ENCODE measurements around the gene NUP50. TPM values are rescaled to one million over a fixed set of nuclear protein-coding genes. Genes with fewer than 3 reads are reported as not detected.

The NUP50 gene
- total RNA-seq, 1 experiment from 2014 or later = 128 TPM

- DNase-seq = no peak
- ChIA-PET POLR2A (no interaction called here), CTCF (no interaction called here)
- H3K4me3 Mint-ChIP-seq (ENCODE audit: unreplicated experiment) = no peak overlapping the region
- peaks cover 7% of the 10 kb centered on the region for H3K4me1 Mint-ChIP-seq (ENCODE audit: low read depth, unreplicated experiment)
- H3K27me3 ChIP-seq (replicated peaks; ENCODE audit: control insufficient read depth, insufficient read depth, low read length) = no peaks in the 10 kb centered on the region
- H3K4me1 ChIP-seq = no peaks in the 10 kb centered on the region
- H3K27me3 Mint-ChIP-seq (ENCODE audit: insufficient read depth, unreplicated experiment) = no peaks in the 10 kb centered on the region
- BruUV-seq (replicated peaks) = no TSS peak
- no peaks in the 10 kb centered on the region for H3K9me3 ChIP-seq
- no peaks in the 10 kb centered on the region for H3K36me3 Mint-ChIP-seq (ENCODE audit: insufficient read depth, unreplicated experiment)
- H3K4me3 ChIP-seq (ENCODE audit: low read depth, low read length) = no peak overlapping the region
- no peaks in the 10 kb centered on the region for H3K36me3 ChIP-seq (ENCODE audit: control insufficient read depth, insufficient read depth, low read length)
- no peaks in the 10 kb centered on the region for H3K9me3 Mint-ChIP-seq (ENCODE audit: unreplicated experiment)
- no peak for TF ChIP-seq CTCF (IDR thresholded peaks at IDR 0.05; ENCODE audit: insufficient read depth in 1 of 2, low read depth in 1 of 2, low read length in 1 of 2, severe bottlenecking in 1 of 2, unreplicated experiment in 1 of 2)
- H3K27ac Mint-ChIP-seq (ENCODE audit: unreplicated experiment) = no peak overlapping the region
- intact Hi-C loops (cut with micrococcal nuclease; ENCODE audit: unreplicated experiment) = no loop called here
Observed at GRCh38 chr22:45223304-45224117, 59.8 kb downstream of the NUP50 start.

GRCh38 chr22:45224331-45224730, 60.6 kb downstream of the NUP50 start:
- H3K4me3 ChIP-seq (ENCODE audit: low read depth, low read length) = no peak overlapping the region
- no peaks in the 10 kb centered on the region for H3K9me3 ChIP-seq
- no TSS peak for BruUV-seq (replicated peaks)
- no peaks in the 10 kb centered on the region for H3K9me3 Mint-ChIP-seq (ENCODE audit: unreplicated experiment)
- ChIA-PET CTCF (no interaction called here), POLR2A (no interaction called here)
- no peak for DNase-seq
- no peaks in the 10 kb centered on the region for H3K27me3 Mint-ChIP-seq (ENCODE audit: insufficient read depth, unreplicated experiment)
- H3K27ac Mint-ChIP-seq (ENCODE audit: unreplicated experiment) = no peak overlapping the region
- H3K4me1 Mint-ChIP-seq (ENCODE audit: low read depth, unreplicated experiment) = peaks cover 7% of the 10 kb centered on the region
- no peaks in the 10 kb centered on the region for H3K36me3 Mint-ChIP-seq (ENCODE audit: insufficient read depth, unreplicated experiment)
- H3K36me3 ChIP-seq (ENCODE audit: control insufficient read depth, insufficient read depth, low read length) = no peaks in the 10 kb centered on the region
- intact Hi-C loops (cut with micrococcal nuclease; ENCODE audit: unreplicated experiment) = no loop called here
- H3K4me3 Mint-ChIP-seq (ENCODE audit: unreplicated experiment) = no peak overlapping the region
- TF ChIP-seq CTCF (IDR thresholded peaks at IDR 0.05; ENCODE audit: insufficient read depth in 1 of 2, low read depth in 1 of 2, low read length in 1 of 2, severe bottlenecking in 1 of 2, unreplicated experiment in 1 of 2) = no peak
- no peaks in the 10 kb centered on the region for H3K27me3 ChIP-seq (replicated peaks; ENCODE audit: control insufficient read depth, insufficient read depth, low read length)
- no peaks in the 10 kb centered on the region for H3K4me1 ChIP-seq

- ChIA-PET POLR2A (no interaction called here), CTCF (no interaction called here)
- no peaks in the 10 kb centered on the region for H3K9me3 ChIP-seq
- TF ChIP-seq CTCF (IDR thresholded peaks at IDR 0.05; ENCODE audit: insufficient read depth in 1 of 2, low read depth in 1 of 2, low read length in 1 of 2, severe bottlenecking in 1 of 2, unreplicated experiment in 1 of 2) = no peak
- no peaks in the 10 kb centered on the region for H3K27me3 ChIP-seq (replicated peaks; ENCODE audit: control insufficient read depth, insufficient read depth, low read length)
- Mint-ChIP-seq H3K36me3 (ENCODE audit: insufficient read depth, unreplicated experiment) (no peaks in the 10 kb centered on the region), H3K4me3 (ENCODE audit: unreplicated experiment) (no peak overlapping the region), H3K27me3 (ENCODE audit: insufficient read depth, unreplicated experiment) (no peaks in the 10 kb centered on the region), H3K9me3 (ENCODE audit: unreplicated experiment) (no peaks in the 10 kb centered on the region), H3K27ac (ENCODE audit: unreplicated experiment) (no peak overlapping the region), H3K4me1 (ENCODE audit: low read depth, unreplicated experiment) (peaks cover 7% of the 10 kb centered on the region)
- no peaks in the 10 kb centered on the region for H3K36me3 ChIP-seq (ENCODE audit: control insufficient read depth, insufficient read depth, low read length)
- no peak overlapping the region for H3K4me3 ChIP-seq (ENCODE audit: low read depth, low read length)
- H3K4me1 ChIP-seq = no peaks in the 10 kb centered on the region
- no TSS peak for BruUV-seq (replicated peaks)
- no peak for DNase-seq
- intact Hi-C loops (cut with micrococcal nuclease; ENCODE audit: unreplicated experiment) = no loop called here
Observed at GRCh38 chr22:45224988-45225731, 61.4 kb downstream of the NUP50 start.

All from Caco-2 (cell line).